HFF-Myc (cell line): ENCODE data around the gene C2CD5.

Experiments used
- DNase-seq: peaks from one replicate; pipeline ENCODE4 v3.0.0-alpha.2; 2011; ENCODE audit warnings: low read depth; ENCODE audit errors: extremely low read depth
- H3K4me3 ChIP-seq: replicated peaks from 2 replicates; pipeline ENCODE4 v1.5.1; 2011; ENCODE audit warnings: low read depth, mild to moderate bottlenecking, control low read depth, low read length
- CTCF ChIP-seq: IDR thresholded peaks from 2 replicates; pipeline ENCODE4 v1.5.1; 2012; ENCODE audit warnings: mild to moderate bottlenecking, low read depth, low read length, control low read depth; ENCODE audit errors: missing control alignments

Gene C2CD5

GRCh38 chr12:22467190-22467589 lies 77.2 kb downstream of the C2CD5 start:
- no peak for TF ChIP-seq CTCF
- DNase-seq: peak; percentile 52
- no peak overlapping the region for H3K4me3 ChIP-seq

GRCh38 chr12:22463306-22463705 lies 81.0 kb downstream of the C2CD5 start:
- no peak for DNase-seq
- no peak for TF ChIP-seq CTCF
- no peak overlapping the region for H3K4me3 ChIP-seq

- DNase-seq: no peak
- no peak overlapping the region for H3K4me3 ChIP-seq
- no peak for TF ChIP-seq CTCF
Observed at GRCh38 chr12:22461786-22462185, 82.6 kb downstream of the C2CD5 start.

GRCh38 chr12:22459838-22460490 lies 84.4 kb downstream of the C2CD5 start:
- no peak overlapping the region for H3K4me3 ChIP-seq
- DNase-seq: no peak
- TF ChIP-seq CTCF: peak; percentile 60

GRCh38 chr12:22458298-22458937 lies 85.9 kb downstream of the C2CD5 start:
- TF ChIP-seq CTCF: no peak
- DNase-seq: no peak
- no peak overlapping the region for H3K4me3 ChIP-seq

GRCh38 chr12:22457085-22457484 lies 87.3 kb downstream of the C2CD5 start:
- no peak overlapping the region for H3K4me3 ChIP-seq
- no peak for DNase-seq
- no peak for TF ChIP-seq CTCF

- H3K4me3 ChIP-seq: no peak overlapping the region
- DNase-seq: no peak
- no peak for TF ChIP-seq CTCF
Observed at GRCh38 chr12:22453511-22453910, 90.8 kb downstream of the C2CD5 start.
